ENCODE results near the gene PMS1. TPM values are rescaled to one million over a fixed set of nuclear protein-coding genes. Genes with fewer than 3 reads are reported as not detected.

The PMS1 gene
- total and polyA plus RNA-seq, 9 of the 15 experiments (the other 6 are each of a cell fraction or from before 2014, with no cell fraction given): 14.5 to 29.8 (median 24.7) TPM

DNA sequence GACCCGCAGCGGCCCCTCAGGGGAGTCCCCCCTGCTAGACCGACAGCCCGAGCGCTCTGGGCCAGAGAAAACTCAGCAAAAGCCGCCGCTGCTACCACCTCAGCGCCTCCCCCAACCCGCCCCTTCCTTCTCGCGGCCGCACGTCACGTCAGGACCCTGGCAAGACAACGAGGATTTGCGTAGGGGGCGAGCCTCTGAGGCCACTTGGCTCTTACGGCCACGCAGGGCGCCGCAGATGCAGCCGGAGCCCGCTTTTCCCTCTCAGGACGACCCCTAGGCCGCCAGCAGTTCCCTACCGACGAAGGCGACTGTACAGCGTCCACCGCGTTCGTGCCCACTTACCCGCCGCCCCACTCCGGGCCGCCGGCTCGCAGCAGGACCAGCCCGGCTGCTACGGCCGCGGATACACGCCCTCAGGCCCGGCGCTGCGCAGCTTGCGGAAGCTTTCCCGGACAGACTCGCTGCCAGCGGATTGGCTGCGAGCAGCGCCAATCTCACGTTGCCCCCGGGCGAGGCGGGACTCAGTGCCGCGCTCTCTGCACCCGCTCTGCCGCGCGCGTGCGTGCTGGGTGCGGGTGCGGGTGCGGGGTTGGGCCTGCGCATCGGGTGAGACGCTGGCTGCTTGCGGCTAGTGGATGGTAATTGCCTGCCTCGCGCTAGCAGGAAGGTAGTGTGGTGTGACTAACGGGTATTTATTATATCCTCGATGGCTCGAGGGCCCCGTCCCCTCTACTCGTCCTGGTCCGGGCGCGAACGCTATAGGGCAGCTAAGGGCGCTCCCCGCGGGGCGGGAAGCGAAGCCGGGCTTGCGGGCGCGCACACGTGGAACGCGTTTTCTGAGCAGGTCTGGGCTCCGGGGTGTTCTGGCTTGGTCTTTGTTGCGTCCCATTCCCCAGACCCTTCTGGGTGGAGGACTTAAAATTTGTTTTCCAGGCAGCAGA, at the start of gene PMS1, which contains the start of gene ORMDL1 (continued):
- TF ChIP-seq RREB1 (CRISPR knock-in tag; IDR thresholded peaks at IDR 0.05) (no peak), ATF1 (CRISPR knock-in tag; IDR thresholded peaks at IDR 0.05) (no peak), ATF1 (tag; IDR thresholded peaks at IDR 0.05) (peak; percentile 94), ASH1L (IDR thresholded peaks at IDR 0.05; ENCODE audit: borderline replicate concordance, low read depth, partially characterized antibody) (no peak), UBTF (IDR thresholded peaks at IDR 0.05; ENCODE audit: borderline replicate concordance in 1 of 2, low read depth in 2 of 2, low read length in 2 of 2) (0 out of 4 replicates have a peak, but pooled peaks of 1 of the 2 experiments have one; percentile 31), THAP12 (CRISPR knock-in tag; IDR thresholded peaks at IDR 0.05) (no peak), ETV6 (IDR thresholded peaks at IDR 0.05; ENCODE audit: borderline replicate concordance in 1 of 2, low read depth in 2 of 2, low read length in 1 of 2) (no peak), ETV6 (CRISPR knock-in tag; IDR thresholded peaks at IDR 0.05; ENCODE audit: borderline replicate concordance) (no peak), SRSF9 (IDR thresholded peaks at IDR 0.05; ENCODE audit: borderline replicate concordance, low read depth, low read length) (no peak), KHSRP (IDR thresholded peaks at IDR 0.05) (no peak), CREB3L1 (IDR thresholded peaks at IDR 0.05; ENCODE audit: borderline replicate concordance, low read depth) (peak; percentile 54; the same call in 1 of the 2 replicates)
- TF ChIP-seq, protein P1, sequence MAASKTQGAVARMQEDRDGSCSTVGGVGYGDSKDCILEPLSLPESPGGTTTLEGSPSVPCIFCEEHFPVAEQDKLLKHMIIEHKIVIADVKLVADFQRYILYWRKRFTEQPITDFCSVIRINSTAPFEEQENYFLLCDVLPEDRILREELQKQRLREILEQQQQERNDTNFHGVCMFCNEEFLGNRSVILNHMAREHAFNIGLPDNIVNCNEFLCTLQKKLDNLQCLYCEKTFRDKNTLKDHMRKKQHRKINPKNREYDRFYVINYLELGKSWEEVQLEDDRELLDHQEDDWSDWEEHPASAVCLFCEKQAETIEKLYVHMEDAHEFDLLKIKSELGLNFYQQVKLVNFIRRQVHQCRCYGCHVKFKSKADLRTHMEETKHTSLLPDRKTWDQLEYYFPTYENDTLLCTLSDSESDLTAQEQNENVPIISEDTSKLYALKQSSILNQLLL (CRISPR knock-in tag; IDR thresholded peaks at IDR 0.05; ENCODE audit: borderline replicate concordance): no peak
